Naive thymus-derived CD4-positive, alpha-beta T cell (primary cell): ENCODE data around the gene SPECC1. TPM values are rescaled to one million over a fixed set of nuclear protein-coding genes. Genes with fewer than 3 reads are reported as not detected.

Source experiments
- ATAC-seq: fragments of 150-1000 bp; cut with Tn5 transposase; 2 replicates; pipeline ENCODE4 v1.10.0; 2021; ENCODE audit warnings: mild to moderate bottlenecking, moderate library complexity
- CTCF ChIA-PET: fragments of 350-600 bp; sonication (Branson Sonifier 250); formaldehyde crosslinking; loops from one replicate; lab custom pipeline; 2021; ENCODE audit warnings: antibody characterized with exemption; lab: Charles Lee
- POLR2A ChIA-PET: fragments of 350-600 bp; sonication (Branson Sonifier 250); formaldehyde crosslinking; loops from one replicate; lab custom pipeline; 2021; ENCODE audit warnings: antibody characterized with exemption, inconsistent platforms; lab: Charles Lee
- DNase-seq, 9 donors: peaks; one replicate each; pipeline versions ENCODE4 v3.0.0 to v3.0.0-alpha.2; 2020 to 2022; ENCODE audit warnings: mixed read lengths in 1 of 9
- H3K27ac ChIP-seq: one replicate; pipeline ENCODE4 v1.7.0; 2013; ENCODE audit warnings: mild to moderate bottlenecking, low read depth, low read length, moderate library complexity
- H3K27me3 ChIP-seq, 2 donors: one replicate each; pipeline ENCODE4 v1.7.0; 2013; ENCODE audit warnings: low read length in 2 of 2, mild to moderate bottlenecking in 2 of 2, moderate library complexity in 2 of 2; ENCODE audit not compliant: control insufficient read depth in 2 of 2, insufficient read depth in 2 of 2
- H3K36me3 ChIP-seq, 3 experiments: 1 replicate in 2 of 3; 2 replicates in 1 of 3; pipeline ENCODE4 v1.7.0; 2013; ENCODE audit warnings: low read length in 3 of 3, mild to moderate bottlenecking in 3 of 3, moderate library complexity in 1 of 3; ENCODE audit not compliant: insufficient read depth in 3 of 3, control insufficient read depth in 2 of 3
- H3K4me1 ChIP-seq, 2 donors: one replicate each; pipeline ENCODE4 v1.7.0; 2013; ENCODE audit warnings: low read length in 2 of 2, mild to moderate bottlenecking in 2 of 2, moderate library complexity in 1 of 2; ENCODE audit not compliant: control insufficient read depth in 2 of 2, insufficient read depth in 2 of 2
- H3K4me3 ChIP-seq: 2 replicates; pipeline ENCODE4 v1.7.0; 2013; ENCODE audit warnings: mild to moderate bottlenecking, low read length
- H3K9me3 ChIP-seq, 3 experiments: 1 replicate in 2 of 3; 2 replicates in 1 of 3; pipeline ENCODE4 v1.7.0; 2013; ENCODE audit warnings: low read length in 3 of 3; ENCODE audit not compliant: control insufficient read depth in 2 of 3
- H3K27ac Mint-ChIP-seq, 9 donors: one replicate each; pipeline ENCODE4 v1.8.0; 2020 to 2022; ENCODE audit warnings: mixed read lengths in 9 of 9, mild to moderate bottlenecking in 8 of 9, moderate library complexity in 5 of 9, inconsistent platforms in 2 of 9
- H3K27me3 Mint-ChIP-seq, 5 donors: one replicate each; pipeline ENCODE4 v1.8.0; 2021 to 2022; ENCODE audit warnings: mixed read lengths in 5 of 5, mild to moderate bottlenecking in 1 of 5
- H3K36me3 Mint-ChIP-seq, 5 donors: one replicate each; pipeline ENCODE4 v1.8.0; 2020 to 2022; ENCODE audit warnings: mixed read lengths in 5 of 5, mild to moderate bottlenecking in 3 of 5, inconsistent platforms in 1 of 5
- H3K4me1 Mint-ChIP-seq, 7 donors: one replicate each; pipeline ENCODE4 v1.8.0; 2020 to 2022; ENCODE audit warnings: mixed read lengths in 7 of 7, mild to moderate bottlenecking in 3 of 7, inconsistent platforms in 1 of 7
- H3K4me3 Mint-ChIP-seq, 10 donors: one replicate each; pipeline ENCODE4 v1.8.0; 2020 to 2022; ENCODE audit warnings: mild to moderate bottlenecking in 10 of 10, mixed read lengths in 10 of 10, moderate library complexity in 6 of 10, inconsistent platforms in 2 of 10
- H3K9me3 Mint-ChIP-seq, 11 donors: one replicate each; pipeline ENCODE4 v1.8.0; 2020 to 2022; ENCODE audit warnings: mixed read lengths in 11 of 11, mild to moderate bottlenecking in 4 of 11, inconsistent platforms in 1 of 11, moderate library complexity in 1 of 11
- intact Hi-C, 2 donors: fragments of 100-400 bp; cut with micrococcal nuclease; formaldehyde crosslinking; loops; one replicate each; pipeline ENCODE4 v1.15.1; 2023
- polyA plus RNA-seq, 2 donors: library from polyadenylated mRNA; unstranded; fragments of 300-500 nt; fragmentation: Illumina TruSeq; gene quantifications; one replicate each; pipeline ENCODE4 v1.2.3, GENCODE V29; 2021
- total RNA-seq, 6 experiments: library from RNA in 5 of 6; stranded (reverse) in 5 of 6; gene quantifications; 1 replicate in 5 of 6; 2 replicates in 1 of 6; pipeline ENCODE4 v1.2.3 and lab custom pipeline; 2021 to 2026

The SPECC1 gene
- total and polyA plus RNA-seq, 7 experiments from 2014 or later = 1.2 to 37.5 (median 4.7) TPM

- ATAC-seq (no peak), DNase-seq (no peak)
- ChIA-PET POLR2A (no interaction called here), CTCF (interaction anchor here (0.9 kb wide), 1 partner anchor 99 kb away, joined by 4 read pairs; no protein-coding TSS in a partner anchor)
- H3K4me1 ChIP-seq = no peaks in the 10 kb centered on the region
- H3K36me3 ChIP-seq = no peaks in the 10 kb centered on the region
- no peak overlapping the region for H3K4me3 ChIP-seq
- no peaks in the 10 kb centered on the region for H3K9me3 ChIP-seq
- Mint-ChIP-seq H3K27ac (no peak overlapping the region), H3K36me3 (no peaks in the 10 kb centered on the region), H3K4me3 (no peak overlapping the region), H3K27me3 (peaks cover 0 to 33% (median 0%) of the 10 kb centered on the region in 5 donors), H3K4me1 (no peaks in the 10 kb centered on the region), H3K9me3 (peaks cover 0 to 8% (median 3%) of the 10 kb centered on the region in 11 donors)
- no peaks in the 10 kb centered on the region for H3K27me3 ChIP-seq
- intact Hi-C loops = no loop called here
- H3K27ac ChIP-seq = no peak overlapping the region
These were observed 118.3 kb downstream of the SPECC1 start for GRCh38 chr17:20127360-20128035.

- Histone ChIP-seq H3K4me1 (no peaks in the 10 kb centered on the region), H3K36me3 (no peaks in the 10 kb centered on the region), H3K27me3 (no peaks in the 10 kb centered on the region), H3K4me3 (no peak overlapping the region), H3K27ac (no peak overlapping the region), H3K9me3 (no peaks in the 10 kb centered on the region)
- peaks cover 0 to 33% (median 0%) of the 10 kb centered on the region in 5 donors for H3K27me3 Mint-ChIP-seq
- intact Hi-C loops = no loop called here
- ChIA-PET POLR2A (no interaction called here), CTCF (no interaction called here)
- DNase-seq (no peak), ATAC-seq (no peak)
- H3K27ac Mint-ChIP-seq = peak overlapping the region in 1 of 9 donors; percentile 59
- no peaks in the 10 kb centered on the region for H3K4me1 Mint-ChIP-seq
- no peaks in the 10 kb centered on the region for H3K36me3 Mint-ChIP-seq
- peaks cover 0 to 8% (median 3%) of the 10 kb centered on the region in 11 donors for H3K9me3 Mint-ChIP-seq
- H3K4me3 Mint-ChIP-seq = no peak overlapping the region
These were observed 119.0 kb downstream of the SPECC1 start for GRCh38 chr17:20128036-20128667.

GRCh38 chr17:20133517-20133916, 124.4 kb downstream of the SPECC1 start:
- no peak overlapping the region for H3K4me3 Mint-ChIP-seq
- Histone ChIP-seq H3K4me3 (no peak overlapping the region), H3K27ac (no peak overlapping the region), H3K9me3 (no peaks in the 10 kb centered on the region), H3K4me1 (no peaks in the 10 kb centered on the region), H3K36me3 (no peaks in the 10 kb centered on the region), H3K27me3 (no peaks in the 10 kb centered on the region)
- H3K36me3 Mint-ChIP-seq = no peaks in the 10 kb centered on the region
- H3K27me3 Mint-ChIP-seq = peaks cover 0 to 27% (median 0%) of the 10 kb centered on the region in 5 donors
- CTCF ChIA-PET = interaction anchor here (1.1 kb wide), 1 partner anchor 13 kb away, joined by 3 read pairs; no protein-coding TSS in a partner anchor
- H3K27ac Mint-ChIP-seq = no peak overlapping the region
- no peak for ATAC-seq
- peaks cover 0 to 10% (median 3%) of the 10 kb centered on the region in 11 donors for H3K9me3 Mint-ChIP-seq
- H3K4me1 Mint-ChIP-seq = peaks cover 0 to 2% (median 0%) of the 10 kb centered on the region in 7 donors
- DNase-seq = no peak
- intact Hi-C loops = no loop called here
- POLR2A ChIA-PET = no interaction called here

GRCh38 chr17:20141198-20141972, 132.2 kb downstream of the SPECC1 start:
- Histone ChIP-seq H3K27ac (no peak overlapping the region), H3K4me3 (no peak overlapping the region), H3K4me1 (no peaks in the 10 kb centered on the region), H3K27me3 (no peaks in the 10 kb centered on the region), H3K9me3 (no peaks in the 10 kb centered on the region), H3K36me3 (no peaks in the 10 kb centered on the region)
- CTCF ChIA-PET = no interaction called here
- H3K27ac Mint-ChIP-seq = no peak overlapping the region
- intact Hi-C loops = no loop called here
- no peaks in the 10 kb centered on the region for H3K36me3 Mint-ChIP-seq
- H3K27me3 Mint-ChIP-seq = peaks cover 0 to 6% (median 0%) of the 10 kb centered on the region in 5 donors
- ATAC-seq (no peak), DNase-seq (no peak)
- POLR2A ChIA-PET = no interaction called here
- H3K9me3 Mint-ChIP-seq = peaks cover 0 to 2% (median 0%) of the 10 kb centered on the region in 11 donors
- H3K4me3 Mint-ChIP-seq = no peak overlapping the region
- no peaks in the 10 kb centered on the region for H3K4me1 Mint-ChIP-seq

GRCh38 chr17:20142268-20142667, 133.1 kb downstream of the SPECC1 start:
- Histone ChIP-seq H3K9me3 (no peaks in the 10 kb centered on the region), H3K27me3 (no peaks in the 10 kb centered on the region), H3K36me3 (no peaks in the 10 kb centered on the region), H3K27ac (no peak overlapping the region), H3K4me1 (no peaks in the 10 kb centered on the region), H3K4me3 (no peak overlapping the region)
- Mint-ChIP-seq H3K27me3 (peaks cover 0 to 6% (median 0%) of the 10 kb centered on the region in 5 donors), H3K9me3 (peaks cover 0 to 2% (median 0%) of the 10 kb centered on the region in 11 donors), H3K4me1 (no peaks in the 10 kb centered on the region), H3K4me3 (no peak overlapping the region), H3K36me3 (no peaks in the 10 kb centered on the region), H3K27ac (no peak overlapping the region)
- DNase-seq (no peak), ATAC-seq (no peak)
- intact Hi-C loops = no loop called here
- POLR2A ChIA-PET = no interaction called here
- CTCF ChIA-PET = no interaction called here

GRCh38 chr17:20143740-20144139, 134.6 kb downstream of the SPECC1 start:
- no peaks in the 10 kb centered on the region for H3K36me3 Mint-ChIP-seq
- H3K27ac ChIP-seq = no peak overlapping the region
- ChIA-PET POLR2A (no interaction called here), CTCF (no interaction called here)
- H3K4me3 Mint-ChIP-seq = no peak overlapping the region
- H3K27me3 ChIP-seq = no peaks in the 10 kb centered on the region
- DNase-seq (no peak), ATAC-seq (no peak)
- no peaks in the 10 kb centered on the region for H3K4me1 ChIP-seq
- no peaks in the 10 kb centered on the region for H3K9me3 ChIP-seq
- H3K27ac Mint-ChIP-seq = no peak overlapping the region
- intact Hi-C loops = no loop called here
- H3K27me3 Mint-ChIP-seq = peaks cover 0 to 6% (median 0%) of the 10 kb centered on the region in 5 donors
- H3K9me3 Mint-ChIP-seq = peaks cover 0 to 2% (median 0%) of the 10 kb centered on the region in 11 donors
- H3K4me1 Mint-ChIP-seq = no peaks in the 10 kb centered on the region
- no peaks in the 10 kb centered on the region for H3K36me3 ChIP-seq
- no peak overlapping the region for H3K4me3 ChIP-seq
